CD14-positive monocyte (primary cell): ENCODE results near the gene NME2. TPM values are rescaled to one million over a fixed set of nuclear protein-coding genes. Genes with fewer than 3 reads are reported as not detected.

ENCODE experiments used
- DNase-seq, 3 donors: peaks; one replicate each; pipeline ENCODE4 v3.0.0-alpha.2; 2011 to 2022
- H2AFZ ChIP-seq: 2 replicates; pipeline ENCODE4 v1.6.0; 2012; ENCODE audit warnings: mild to moderate bottlenecking, low read depth, low read length, inconsistent platforms; ENCODE audit not compliant: insufficient read depth, poor library complexity, severe bottlenecking
- H3K27ac ChIP-seq, 2 donors: 1 replicate in 1 of 2; 2 replicates in 1 of 2; pipeline ENCODE4 v1.5.1; 2012 to 2013; ENCODE audit warnings: low read length in 2 of 2, control low read depth in 1 of 2, inconsistent platforms in 1 of 2, low read depth in 1 of 2, mild to moderate bottlenecking in 1 of 2
- H3K27me3 ChIP-seq, 2 donors: one replicate each; pipeline versions ENCODE4 v1.6.0 to v1.6.1; 2011 to 2013; ENCODE audit warnings: low read length in 2 of 2; ENCODE audit not compliant: control insufficient read depth in 2 of 2, insufficient read depth in 2 of 2
- H3K36me3 ChIP-seq, 2 donors: replicated peaks in 1 of 2; 1 replicate in 1 of 2; 2 replicates in 1 of 2; pipeline versions ENCODE4 v1.5.1 to v1.6.1; 2012 to 2013; ENCODE audit warnings: low read length in 2 of 2, control low read depth in 1 of 2, inconsistent platforms in 1 of 2, mild to moderate bottlenecking in 1 of 2; ENCODE audit not compliant: insufficient read depth in 2 of 2, control insufficient read depth in 1 of 2
- H3K4me1 ChIP-seq, 2 donors: 1 replicate in 1 of 2; 2 replicates in 1 of 2; pipeline versions ENCODE4 v1.5.1 to v1.6.1; 2012 to 2013; ENCODE audit warnings: low read length in 2 of 2, control low read depth in 1 of 2, inconsistent platforms in 1 of 2, mild to moderate bottlenecking in 1 of 2, moderate library complexity in 1 of 2; ENCODE audit not compliant: insufficient read depth in 2 of 2, control insufficient read depth in 1 of 2
- H3K4me2 ChIP-seq: replicated peaks from 2 replicates; pipeline ENCODE3; 2012; ENCODE audit warnings: low read length, moderate library complexity, mild to moderate bottlenecking; ENCODE audit not compliant: poor library complexity, severe bottlenecking; ENCODE audit errors: extremely low read depth
- H3K4me3 ChIP-seq, 3 experiments: fragments of 200-600 bp in 1 of 3; sonication (generic) in 1 of 3; replicated peaks in 1 of 3; 1 replicate in 2 of 3; 2 replicates in 1 of 3; pipeline ENCODE4 v1.5.1; 2011 to 2013; ENCODE audit warnings: low read length in 3 of 3, mild to moderate bottlenecking in 3 of 3, control low read depth in 2 of 3, low read depth in 2 of 3, inconsistent platforms in 1 of 3, moderate library complexity in 1 of 3
- H3K79me2 ChIP-seq: 2 replicates; pipeline ENCODE4 v1.6.0; 2012; ENCODE audit warnings: mild to moderate bottlenecking, control low read depth, inconsistent platforms, low read length, moderate library complexity; ENCODE audit not compliant: insufficient read depth
- H3K9ac ChIP-seq: 2 replicates; pipeline ENCODE4 v1.6.0; 2017; ENCODE audit warnings: low read length, mild to moderate bottlenecking; ENCODE audit not compliant: insufficient read depth, poor library complexity, severe bottlenecking
- H3K9me3 ChIP-seq, 2 donors: replicated peaks in 1 of 2; 1 replicate in 1 of 2; 2 replicates in 1 of 2; pipeline versions ENCODE4 v1.5.1 to v1.6.1; 2012 to 2013; ENCODE audit warnings: low read length in 2 of 2, control low read depth in 1 of 2; ENCODE audit not compliant: control insufficient read depth in 1 of 2, insufficient read depth in 1 of 2
- H4K20me1 ChIP-seq: 2 replicates; pipeline ENCODE4 v1.6.0; 2012; ENCODE audit warnings: mild to moderate bottlenecking, low read length, control low read depth, moderate library complexity; ENCODE audit not compliant: insufficient read depth
- H3K27ac Mint-ChIP-seq, 7 donors: one replicate each; pipeline ENCODE4 v1.8.0; 2020; ENCODE audit warnings: mild to moderate bottlenecking in 7 of 7, mixed read lengths in 7 of 7, moderate library complexity in 6 of 7, inconsistent platforms in 2 of 7
- H3K27me3 Mint-ChIP-seq, 3 donors: one replicate each; pipeline ENCODE4 v1.8.0; 2021 to 2022; ENCODE audit warnings: low read depth in 3 of 3, mild to moderate bottlenecking in 3 of 3, mixed read lengths in 3 of 3, moderate library complexity in 3 of 3, inconsistent platforms in 1 of 3
- H3K36me3 Mint-ChIP-seq, 2 donors: one replicate each; pipeline ENCODE4 v1.8.0; 2020; ENCODE audit warnings: mixed read lengths in 2 of 2, inconsistent platforms in 1 of 2, mild to moderate bottlenecking in 1 of 2
- H3K4me1 Mint-ChIP-seq: one replicate; pipeline ENCODE4 v1.8.0; 2020; ENCODE audit warnings: mild to moderate bottlenecking, mixed read lengths
- H3K4me3 Mint-ChIP-seq, 2 donors: one replicate each; pipeline ENCODE4 v1.8.0; 2020; ENCODE audit warnings: mild to moderate bottlenecking in 2 of 2, mixed read lengths in 2 of 2, moderate library complexity in 1 of 2
- H3K9me3 Mint-ChIP-seq, 7 donors: one replicate each; pipeline ENCODE4 v1.8.0; 2020 to 2022; ENCODE audit warnings: mixed read lengths in 7 of 7, mild to moderate bottlenecking in 6 of 7, moderate library complexity in 6 of 7, inconsistent platforms in 2 of 7
- CTCF ChIP-seq: fragments of 200-600 bp; IDR thresholded peaks from one replicate; pipeline ENCODE4 v1.8.0; 2022; ENCODE audit warnings: antibody characterized with exemption, mild to moderate bottlenecking
- WGBS: methylation state at CpG from one replicate; pipeline ENCODE4 v1.1.5; 2013; ENCODE audit warnings: missing lambda C conversion rate; ENCODE audit not compliant: insufficient coverage; 5-methylcytosine and 5-hydroxymethylcytosine counted together
- intact Hi-C, 2 donors: fragments of 100-400 bp; cut with micrococcal nuclease; formaldehyde crosslinking; loops; one replicate each; pipeline versions ENCODE4 v1.15.0 to v1.15.1; 2023
- polyA plus RNA-seq, 3 donors: library from polyadenylated mRNA; depleted of rRNA in 1 of 3; unstranded in 2 of 3; stranded (reverse) in 1 of 3; fragments of 300-500 nt in 2 of 3; fragments of >200 nt in 1 of 3; fragmentation: Illumina TruSeq in 2 of 3; gene quantifications; 1 replicate in 2 of 3; 2 replicates in 1 of 3; pipeline ENCODE4 v1.2.3, GENCODE V29; 2012 to 2021

NME2 gene
- polyA plus RNA-seq, 3 donors = 240 to 307 (median 259) TPM

GRCh38 chr17:51155416-51155815 lies 10.8 kb upstream of the NME2 start:
- no peak overlapping the region for H3K27ac ChIP-seq
- Mint-ChIP-seq H3K27me3 (no peaks in the 10 kb centered on the region), H3K27ac (no peak overlapping the region), H3K4me3 (no peak overlapping the region), H3K36me3 (peaks cover 15 to 26% of the 10 kb centered on the region in 2 donors), H3K4me1 (no peaks in the 10 kb centered on the region), H3K9me3 (no peaks in the 10 kb centered on the region)
- no peak overlapping the region for H3K4me3 ChIP-seq
- H3K79me2 ChIP-seq = peaks cover 24% of the 10 kb centered on the region
- WGBS = 94% methylated on average over 3 of the region's 8 CpGs
- no peak overlapping the region for H2AFZ ChIP-seq
- H3K9ac ChIP-seq = no peak overlapping the region
- no peaks in the 10 kb centered on the region for H3K9me3 ChIP-seq
- TF ChIP-seq CTCF = no peak
- no peak for DNase-seq
- H3K36me3 ChIP-seq = peaks cover 9 to 17% of the 10 kb centered on the region in 2 donors
- no peaks in the 10 kb centered on the region for H3K27me3 ChIP-seq
- no peak overlapping the region for H3K4me2 ChIP-seq
- H3K4me1 ChIP-seq = peaks cover 18 to 19% of the 10 kb centered on the region in 2 donors
- H4K20me1 ChIP-seq = no peaks in the 10 kb centered on the region
- intact Hi-C loops = loop anchor here in 1 of 2 donors (10.0 kb wide), 1 partner anchor 291 kb away; the partner anchor contains the start of gene TOB1

GRCh38 chr17:51159604-51160003 lies 6.6 kb upstream of the NME2 start:
- Histone ChIP-seq H3K79me2 (peaks cover 16% of the 10 kb centered on the region), H3K9ac (no peak overlapping the region), H2AFZ (no peak overlapping the region), H3K4me2 (no peak overlapping the region), H3K36me3 (peaks cover 20 to 40% of the 10 kb centered on the region in 2 donors), H3K4me1 (peaks cover under 1% of the 10 kb centered on the region in 2 donors), H3K27me3 (no peaks in the 10 kb centered on the region), H4K20me1 (no peaks in the 10 kb centered on the region), H3K9me3 (no peaks in the 10 kb centered on the region), H3K27ac (no peak overlapping the region), H3K4me3 (no peak overlapping the region)
- TF ChIP-seq CTCF = no peak
- 93% methylated on average over 2 of the region's 3 CpGs for WGBS
- Mint-ChIP-seq H3K36me3 (peaks cover 35 to 47% of the 10 kb centered on the region in 2 donors), H3K27me3 (no peaks in the 10 kb centered on the region), H3K4me3 (no peak overlapping the region), H3K4me1 (no peaks in the 10 kb centered on the region), H3K27ac (no peak overlapping the region), H3K9me3 (no peaks in the 10 kb centered on the region)
- no peak for DNase-seq
- intact Hi-C loops = loop anchor here in 1 of 2 donors (10.0 kb wide), 1 partner anchor 295 kb away; the partner anchor contains the start of gene TOB1
